HepG2 (cell line): Measurements from ENCODE around the gene BAG3. TPM values are rescaled to one million over a fixed set of nuclear protein-coding genes. Genes with fewer than 3 reads are reported as not detected.

Experiments
- ARNT2 ChIP-seq: sonication (generic); formaldehyde crosslinking; IDR thresholded peaks from 2 replicates; pipeline ENCODE4 v1.8.0; 2022; ENCODE audit warnings: mild to moderate bottlenecking, low read depth, missing genetic modification reagents, moderate library complexity
- CREB1 ChIP-seq, 2 experiments: fragments of 450-650 bp in 1 of 2; IDR thresholded peaks; 2 replicates each; pipeline ENCODE4 v1.6.1; 2016 to 2017; ENCODE audit warnings: control low read depth in 1 of 2, mild to moderate bottlenecking in 1 of 2, missing compliant biosample characterization in 1 of 2, missing genetic modification characterization in 1 of 2
- DNMT1 ChIP-seq: sonication (generic); formaldehyde crosslinking; IDR thresholded peaks from 2 replicates; pipeline ENCODE4 v1.5.1; 2020; ENCODE audit warnings: mild to moderate bottlenecking, missing genetic modification reagents
- ETV5 ChIP-seq: IDR thresholded peaks from 2 replicates; pipeline ENCODE4 v1.6.1; 2018; ENCODE audit warnings: missing biosample characterization, missing genetic modification reagents, inconsistent platforms, borderline replicate concordance
- KDM2A ChIP-seq: sonication (generic); formaldehyde crosslinking; IDR thresholded peaks from 2 replicates; pipeline ENCODE4 v1.4.0; 2020; ENCODE audit warnings: low read depth, missing genetic modification reagents, borderline replicate concordance
- KDM5B ChIP-seq: sonication (generic); formaldehyde crosslinking; IDR thresholded peaks from 2 replicates; pipeline ENCODE4 v1.4.0; 2020; ENCODE audit warnings: missing genetic modification reagents, mild to moderate bottlenecking, borderline replicate concordance
- NR2F6 ChIP-seq, 2 experiments: IDR thresholded peaks; 2 replicates each; pipeline ENCODE4 v1.6.1; 2016; ENCODE audit warnings: antibody characterized with exemption in 1 of 2, mild to moderate bottlenecking in 1 of 2
- POLR2G ChIP-seq: fragments of 200-400 bp; formaldehyde crosslinking; IDR thresholded peaks from 2 replicates; pipeline ENCODE4 v1.6.1; 2018; ENCODE audit warnings: mild to moderate bottlenecking, low read depth, low read length, moderate library complexity
- PTBP1 ChIP-seq: fragments of 200-400 bp; formaldehyde crosslinking; IDR thresholded peaks from 2 replicates; pipeline ENCODE4 v1.6.1; 2018; ENCODE audit warnings: low read length, low read depth; ENCODE audit not compliant: poor library complexity, severe bottlenecking
- RFX3 ChIP-seq: IDR thresholded peaks from 2 replicates; pipeline ENCODE4 v1.6.1; 2016; ENCODE audit warnings: missing biosample characterization, missing genetic modification reagents
- RFXANK ChIP-seq: IDR thresholded peaks from 2 replicates; pipeline ENCODE4 v1.6.1; 2016
- SALL1 ChIP-seq: sonication (generic); formaldehyde crosslinking; IDR thresholded peaks from 2 replicates; pipeline ENCODE4 v1.8.0; 2022; ENCODE audit warnings: mild to moderate bottlenecking, missing genetic modification reagents
- SIX4 ChIP-seq: sonication (generic); formaldehyde crosslinking; IDR thresholded peaks from 2 replicates; pipeline ENCODE4 v1.4.0; 2020; ENCODE audit warnings: missing genetic modification reagents
- SOX6 ChIP-seq, 2 experiments: fragments of 450-650 bp in 1 of 2; sonication (generic) in 1 of 2; formaldehyde crosslinking in 1 of 2; IDR thresholded peaks; 2 replicates each; pipeline versions ENCODE4 v1.4.0 to v1.6.1; 2017 to 2020; ENCODE audit warnings: antibody characterized with exemption in 1 of 2, mild to moderate bottlenecking in 1 of 2, missing genetic modification reagents in 1 of 2
- SRSF1 ChIP-seq: fragments of 200-400 bp; formaldehyde crosslinking; optimal IDR thresholded peaks from 2 replicates; pipeline ENCODE3; 2017; ENCODE audit warnings: mild to moderate bottlenecking, low read depth, low read length, moderate library complexity
- THYN1 ChIP-seq: sonication (generic); formaldehyde crosslinking; IDR thresholded peaks from 2 replicates; pipeline ENCODE4 v1.8.1; 2023; ENCODE audit warnings: low read depth, mild to moderate bottlenecking, moderate library complexity, missing genetic modification reagents, borderline replicate concordance
- TMF1 ChIP-seq: sonication (generic); formaldehyde crosslinking; IDR thresholded peaks from 2 replicates; pipeline ENCODE4 v1.8.1; 2022; ENCODE audit warnings: low read depth, missing genetic modification reagents
- ZBTB38 ChIP-seq: sonication (generic); formaldehyde crosslinking; IDR thresholded peaks from 2 replicates; pipeline ENCODE4 v1.5.1; 2020; ENCODE audit warnings: mild to moderate bottlenecking, missing genetic modification reagents
- ZMYM2 ChIP-seq: sonication (generic); formaldehyde crosslinking; IDR thresholded peaks from 2 replicates; pipeline ENCODE4 v1.8.0; 2022; ENCODE audit warnings: mild to moderate bottlenecking, missing genetic modification reagents
- ZMYM4 ChIP-seq: sonication (generic); formaldehyde crosslinking; IDR thresholded peaks from 2 replicates; pipeline ENCODE4 v1.8.1; 2023; ENCODE audit warnings: mild to moderate bottlenecking, missing genetic modification reagents
- ZNF292 ChIP-seq: sonication (generic); formaldehyde crosslinking; IDR thresholded peaks from 2 replicates; pipeline ENCODE4 v1.8.1; 2022; ENCODE audit warnings: mild to moderate bottlenecking, low read depth, missing genetic modification reagents, borderline replicate concordance
- ZNF30 ChIP-seq: sonication (generic); formaldehyde crosslinking; IDR thresholded peaks from 2 replicates; pipeline ENCODE4 v1.5.0; 2020; ENCODE audit warnings: mild to moderate bottlenecking, missing genetic modification reagents
- ZNF33B ChIP-seq: sonication (generic); formaldehyde crosslinking; IDR thresholded peaks from 2 replicates; pipeline ENCODE4 v1.5.1; 2020; ENCODE audit warnings: mild to moderate bottlenecking, missing genetic modification reagents
- ZNF678 ChIP-seq: sonication (generic); formaldehyde crosslinking; IDR thresholded peaks from 2 replicates; pipeline ENCODE4 v1.4.0; 2020; ENCODE audit warnings: mild to moderate bottlenecking, missing genetic modification reagents
- ZSCAN29 ChIP-seq: sonication (generic); formaldehyde crosslinking; conservative IDR thresholded peaks from 2 replicates; pipeline ENCODE4 v1.4.0; 2020; ENCODE audit warnings: mild to moderate bottlenecking, missing genetic modification reagents
- ZSCAN9 ChIP-seq: IDR thresholded peaks from 2 replicates; pipeline ENCODE4 v1.6.1; 2016; ENCODE audit warnings: borderline replicate concordance
- polyA plus RNA-seq, 8 experiments: library from polyadenylated mRNA; depleted of rRNA in 3 of 8; stranded (reverse) in 7 of 8; unstranded in 1 of 8; fragments of >200 nt; fragmentation: Illumina TruSeq in 4 of 8; extraction: Trizol in 4 of 8; gene quantifications; 2 replicates each; pipeline versions ENCODE4 v1.2.1 to v1.2.3, GENCODE V29; 2011 to 2016; ENCODE audit warnings: low read depth in 4 of 8, missing spikeins in 1 of 8, mixed read lengths in 1 of 8; ENCODE audit not compliant: insufficient read depth in 1 of 8
- total RNA-seq, 5 experiments: library from RNA; depleted of rRNA; stranded (reverse); fragments of >200 nt; fragmentation: Illumina TruSeq; extraction: Trizol; gene quantifications; 2 replicates each; pipeline ENCODE4 v1.2.3, GENCODE V29; 2016; ENCODE audit warnings: low read depth in 1 of 5
- TF ChIP-seq, protein P1 (sequence below): IDR thresholded peaks from 2 replicates; pipeline ENCODE4 v1.6.1; 2016; ENCODE audit warnings: missing compliant biosample characterization, missing genetic modification reagents, borderline replicate concordance
- TF ChIP-seq, protein P2 (sequence below): sonication (generic); formaldehyde crosslinking; IDR thresholded peaks from 2 replicates; pipeline ENCODE4 v1.8.0; 2022; ENCODE audit warnings: mild to moderate bottlenecking, missing genetic modification reagents; ENCODE audit not compliant: insufficient replicate concordance
- TF ChIP-seq, protein P3 (sequence below): sonication (generic); formaldehyde crosslinking; conservative IDR thresholded peaks from 2 replicates; pipeline ENCODE4 v1.8.1; 2023; ENCODE audit warnings: missing genetic modification reagents

Gene BAG3
- total and polyA plus RNA-seq, 2 of the 13 experiments (the other 11 are each of a cell fraction or from before 2014, with no cell fraction given) = 2.9 to 6.7 TPM

DNA sequence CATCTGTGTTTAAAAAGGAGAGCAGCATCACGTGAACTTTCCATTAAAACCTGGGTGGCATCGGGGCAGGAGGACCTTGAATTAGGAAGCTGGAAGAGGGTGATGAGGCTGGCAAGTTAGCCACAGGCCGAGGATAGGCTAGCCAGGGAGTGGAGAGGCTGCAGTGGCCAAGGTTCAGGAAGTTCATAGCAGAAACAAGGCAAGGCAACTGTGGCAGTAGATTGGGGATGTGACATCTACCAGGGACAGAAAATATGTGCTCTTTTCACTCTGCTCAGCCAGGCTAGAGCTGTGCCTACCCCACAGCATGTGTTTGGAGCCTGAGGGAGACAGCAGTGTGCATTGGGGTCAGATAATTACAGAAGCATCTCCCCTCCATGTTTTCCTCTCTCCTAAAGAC, 72.4 kb downstream of the BAG3 start (continued):
- TF ChIP-seq KDM5B (peak; percentile 29; the same call in 1 of the 2 replicates), CREB1 (IDR thresholded peaks at IDR 0.05) (no peak), CREB1 (CRISPR knock-in tag; IDR thresholded peaks at IDR 0.05) (no peak), RFXANK (CRISPR knock-in tag) (no peak), ZNF678 (CRISPR knock-in tag) (no peak), DNMT1 (CRISPR knock-in tag) (no peak), SALL1 (CRISPR knock-in tag) (peak; percentile 65; the same call in 1 of the 2 replicates), ZNF292 (CRISPR knock-in tag) (peak; percentile 53; the same call in 1 of the 2 replicates), ZSCAN29 (no peak), ZBTB38 (CRISPR knock-in tag) (no peak), ARNT2 (CRISPR knock-in tag) (no peak), ZSCAN9 (CRISPR knock-in tag) (no peak), ETV5 (CRISPR knock-in tag) (0 out of 2 replicates have a peak, but pooled peaks have one; percentile 17), NR2F6 (IDR thresholded peaks at IDR 0.05) (no peak), NR2F6 (CRISPR knock-in tag; IDR thresholded peaks at IDR 0.05) (no peak), ZNF30 (CRISPR knock-in tag) (no peak), TMF1 (CRISPR knock-in tag) (no peak), SOX6 (IDR thresholded peaks at IDR 0.05) (no peak), SOX6 (CRISPR knock-in tag; IDR thresholded peaks at IDR 0.05) (peak; percentile 37; the same call in 1 of the 2 replicates), ZNF33B (CRISPR knock-in tag) (no peak), RFX3 (CRISPR knock-in tag) (no peak), ZMYM4 (no peak), SRSF1 (no peak), POLR2G (0 out of 2 replicates have a peak, but pooled peaks have one; percentile 40), KDM2A (CRISPR knock-in tag) (no peak), PTBP1 (no peak), SIX4 (CRISPR knock-in tag) (no peak), ZMYM2 (no peak), THYN1 (no peak)
- TF ChIP-seq, protein P1, sequence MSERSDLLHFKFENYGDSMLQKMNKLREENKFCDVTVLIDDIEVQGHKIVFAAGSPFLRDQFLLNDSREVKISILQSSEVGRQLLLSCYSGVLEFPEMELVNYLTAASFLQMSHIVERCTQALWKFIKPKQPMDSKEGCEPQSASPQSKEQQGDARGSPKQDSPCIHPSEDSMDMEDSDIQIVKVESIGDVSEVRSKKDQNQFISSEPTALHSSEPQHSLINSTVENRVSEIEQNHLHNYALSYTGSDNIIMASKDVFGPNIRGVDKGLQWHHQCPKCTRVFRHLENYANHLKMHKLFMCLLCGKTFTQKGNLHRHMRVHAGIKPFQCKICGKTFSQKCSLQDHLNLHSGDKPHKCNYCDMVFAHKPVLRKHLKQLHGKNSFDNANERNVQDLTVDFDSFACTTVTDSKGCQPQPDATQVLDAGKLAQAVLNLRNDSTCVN (CRISPR knock-in tag) = no peak
- TF ChIP-seq, protein P2, sequence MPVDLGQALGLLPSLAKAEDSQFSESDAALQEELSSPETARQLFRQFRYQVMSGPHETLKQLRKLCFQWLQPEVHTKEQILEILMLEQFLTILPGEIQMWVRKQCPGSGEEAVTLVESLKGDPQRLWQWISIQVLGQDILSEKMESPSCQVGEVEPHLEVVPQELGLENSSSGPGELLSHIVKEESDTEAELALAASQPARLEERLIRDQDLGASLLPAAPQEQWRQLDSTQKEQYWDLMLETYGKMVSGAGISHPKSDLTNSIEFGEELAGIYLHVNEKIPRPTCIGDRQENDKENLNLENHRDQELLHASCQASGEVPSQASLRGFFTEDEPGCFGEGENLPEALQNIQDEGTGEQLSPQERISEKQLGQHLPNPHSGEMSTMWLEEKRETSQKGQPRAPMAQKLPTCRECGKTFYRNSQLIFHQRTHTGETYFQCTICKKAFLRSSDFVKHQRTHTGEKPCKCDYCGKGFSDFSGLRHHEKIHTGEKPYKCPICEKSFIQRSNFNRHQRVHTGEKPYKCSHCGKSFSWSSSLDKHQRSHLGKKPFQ (CRISPR knock-in tag) = no peak
- TF ChIP-seq, protein P3, sequence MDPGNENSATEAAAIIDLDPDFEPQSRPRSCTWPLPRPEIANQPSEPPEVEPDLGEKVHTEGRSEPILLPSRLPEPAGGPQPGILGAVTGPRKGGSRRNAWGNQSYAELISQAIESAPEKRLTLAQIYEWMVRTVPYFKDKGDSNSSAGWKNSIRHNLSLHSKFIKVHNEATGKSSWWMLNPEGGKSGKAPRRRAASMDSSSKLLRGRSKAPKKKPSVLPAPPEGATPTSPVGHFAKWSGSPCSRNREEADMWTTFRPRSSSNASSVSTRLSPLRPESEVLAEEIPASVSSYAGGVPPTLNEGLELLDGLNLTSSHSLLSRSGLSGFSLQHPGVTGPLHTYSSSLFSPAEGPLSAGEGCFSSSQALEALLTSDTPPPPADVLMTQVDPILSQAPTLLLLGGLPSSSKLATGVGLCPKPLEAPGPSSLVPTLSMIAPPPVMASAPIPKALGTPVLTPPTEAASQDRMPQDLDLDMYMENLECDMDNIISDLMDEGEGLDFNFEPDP (CRISPR knock-in tag) = no peak
